ENCODE results near the gene SCN10A. TPM values are rescaled to one million over a fixed set of nuclear protein-coding genes. Genes with fewer than 3 reads are reported as not detected.

SCN10A gene
- total RNA-seq, 2 donors from 2014 or later = not detected

DNA sequence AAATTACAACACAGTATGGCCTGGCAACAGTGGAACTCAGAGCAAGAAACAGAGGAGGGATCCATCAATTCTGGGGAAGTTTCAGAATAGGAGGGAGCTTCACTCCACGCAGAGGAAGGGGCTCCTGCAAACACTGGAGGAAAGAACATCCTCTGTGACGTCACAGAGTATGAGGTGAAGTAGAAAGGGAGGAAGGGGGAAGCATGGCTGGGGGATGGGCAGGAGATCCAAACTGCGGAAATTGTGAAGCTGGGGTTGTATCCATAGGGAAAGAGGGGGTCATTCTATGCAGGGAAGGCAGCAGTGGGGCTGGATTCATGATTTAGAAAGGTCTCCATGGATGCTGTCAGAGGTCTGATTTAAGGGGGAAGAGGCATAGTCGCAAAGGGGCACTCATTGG, 8.3 kb upstream of the SCN10A start:
- Mint-ChIP-seq H3K27me3 (ENCODE audit: low read depth) (peaks cover 26% of the 10 kb centered on the region), H3K4me1 (ENCODE audit: low read depth) (no peaks in the 10 kb centered on the region), H3K4me3 (no peak overlapping the region), H3K27ac (no peak overlapping the region), H3K9me3 (no peaks in the 10 kb centered on the region), H3K36me3 (ENCODE audit: insufficient read depth in 2 of 2) (no peaks in the 10 kb centered on the region)
- no peak for DNase-seq
- no peak for ATAC-seq (replicated peaks in 1 of 2)

DNA sequence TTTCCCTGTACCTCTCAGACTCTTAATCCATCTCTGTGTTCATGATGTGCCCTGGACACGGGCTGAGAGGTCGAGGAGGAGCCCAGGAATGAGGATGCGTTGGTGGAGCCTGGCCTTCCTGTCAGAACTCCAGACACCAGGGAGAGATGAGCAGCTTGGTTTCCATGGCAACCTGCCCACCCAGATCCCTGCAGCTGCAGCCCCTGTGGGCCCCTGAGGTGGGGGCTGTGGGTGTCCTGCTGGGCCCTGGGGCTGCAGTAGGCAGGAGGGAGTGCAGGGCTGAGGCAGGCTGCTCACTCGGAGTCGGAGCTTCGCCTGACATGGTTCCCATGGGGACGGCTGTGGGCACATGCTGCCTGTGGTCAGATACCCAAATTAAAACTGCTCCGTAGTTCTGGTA, 7.7 kb upstream of the SCN10A start:
- no peak overlapping the region for H3K27ac Mint-ChIP-seq
- ATAC-seq (replicated peaks in 1 of 2) (no peak), DNase-seq (no peak)

DNA sequence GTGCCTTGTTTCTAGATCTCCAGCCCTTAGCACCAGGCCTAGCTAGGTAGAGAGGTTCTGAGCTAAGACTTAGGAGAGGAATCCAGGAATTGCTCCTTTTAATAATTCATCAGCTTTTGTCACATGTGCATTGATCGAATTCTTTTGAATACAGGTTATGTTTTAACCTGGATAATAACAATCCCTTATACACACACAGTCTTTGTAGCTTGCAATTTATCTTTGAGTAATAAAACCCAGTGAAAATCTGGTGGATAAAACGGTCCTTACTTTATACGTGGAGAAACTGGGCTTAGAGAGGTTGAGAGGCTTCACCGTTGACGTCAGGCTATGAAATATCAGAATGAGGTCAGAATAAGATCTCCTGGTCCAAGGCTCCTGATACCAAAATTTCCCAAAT, 7.2 kb upstream of the SCN10A start:
- H3K36me3 Mint-ChIP-seq (ENCODE audit: insufficient read depth in 2 of 2) = no peaks in the 10 kb centered on the region
- DNase-seq (no peak), ATAC-seq (replicated peaks in 1 of 2) (no peak)
- H3K27ac Mint-ChIP-seq = no peak overlapping the region
- peaks cover 26% of the 10 kb centered on the region for H3K27me3 Mint-ChIP-seq (ENCODE audit: low read depth)
- no peaks in the 10 kb centered on the region for H3K9me3 Mint-ChIP-seq
- no peak overlapping the region for H3K4me3 Mint-ChIP-seq
- no peaks in the 10 kb centered on the region for H3K4me1 Mint-ChIP-seq (ENCODE audit: low read depth)

More for the DNA sequence above, 7.7 kb upstream of the SCN10A start:
- Mint-ChIP-seq H3K9me3 (no peaks in the 10 kb centered on the region), H3K4me1 (ENCODE audit: low read depth) (no peaks in the 10 kb centered on the region), H3K4me3 (no peak overlapping the region), H3K27me3 (ENCODE audit: low read depth) (peaks cover 26% of the 10 kb centered on the region), H3K36me3 (ENCODE audit: insufficient read depth in 2 of 2) (no peaks in the 10 kb centered on the region)

DNA sequence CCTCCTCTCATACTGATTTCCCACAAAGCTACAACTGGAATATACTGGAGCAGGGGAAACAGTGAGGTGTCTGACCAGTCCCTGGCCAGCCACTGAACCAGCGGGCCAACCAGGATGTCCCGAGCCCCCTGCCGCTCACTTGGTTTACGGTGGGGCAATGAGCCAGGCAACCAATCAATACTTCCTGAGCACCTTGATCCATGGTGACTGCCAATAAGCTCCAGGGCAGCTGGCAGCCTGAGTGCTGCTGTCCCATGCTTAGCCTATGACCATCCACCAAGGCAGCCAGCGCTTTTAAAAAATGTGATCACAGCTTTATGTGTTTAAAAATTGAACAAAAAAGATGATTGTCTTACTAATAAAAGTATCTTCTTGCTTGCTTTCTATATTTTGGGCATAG, 4.2 kb downstream of the SCN10A start:
- no peak overlapping the region for H3K27ac Mint-ChIP-seq
- H3K36me3 Mint-ChIP-seq (ENCODE audit: insufficient read depth in 2 of 2) = no peaks in the 10 kb centered on the region
- DNase-seq (no peak), ATAC-seq (replicated peaks in 1 of 2) (no peak)
- H3K4me3 Mint-ChIP-seq = no peak overlapping the region
- H3K27me3 Mint-ChIP-seq (ENCODE audit: low read depth) = peaks cover 24% of the 10 kb centered on the region
- H3K9me3 Mint-ChIP-seq = no peaks in the 10 kb centered on the region
- H3K4me1 Mint-ChIP-seq (ENCODE audit: low read depth) = no peaks in the 10 kb centered on the region

DNA sequence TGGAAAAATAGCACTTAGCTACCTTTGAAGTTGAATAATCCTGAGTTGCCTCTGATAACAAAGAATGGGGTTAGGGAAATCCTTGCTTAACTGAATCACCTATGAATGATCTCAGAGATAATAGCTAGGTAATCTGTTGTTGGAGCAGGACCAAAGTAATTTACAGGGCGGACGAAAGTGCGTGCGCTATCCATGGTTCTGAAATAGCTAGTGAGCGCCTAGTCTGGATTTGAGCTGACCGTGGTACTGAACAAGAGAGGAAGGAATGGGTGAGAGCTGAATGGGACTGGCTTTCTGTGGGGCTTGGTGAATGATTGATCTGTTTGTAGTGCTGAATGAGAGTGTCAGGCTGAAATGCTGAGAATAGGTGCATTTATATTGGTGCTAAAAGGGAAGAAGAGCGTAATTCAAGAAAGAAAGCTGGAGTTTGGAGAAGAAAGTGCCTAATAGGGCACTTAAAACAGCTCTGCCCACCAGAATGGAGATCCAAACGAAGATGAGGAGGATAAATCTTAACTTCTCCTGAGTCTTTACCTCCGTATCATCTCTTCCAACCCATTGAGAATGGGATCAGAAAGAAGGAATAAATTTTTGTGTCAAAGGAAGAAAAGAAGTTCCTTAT, 10.1 kb downstream of the SCN10A start:
- H3K27ac Mint-ChIP-seq = no peak overlapping the region
- no peaks in the 10 kb centered on the region for H3K36me3 Mint-ChIP-seq (ENCODE audit: insufficient read depth in 2 of 2)
- H3K9me3 Mint-ChIP-seq = peaks cover 0 to 3% of the 10 kb centered on the region in 2 donors
- no peaks in the 10 kb centered on the region for H3K27me3 Mint-ChIP-seq (ENCODE audit: low read depth)
- ATAC-seq (replicated peaks in 1 of 2) = no peak
- DNase-seq = peak; percentile 49 to 57
- H3K4me1 Mint-ChIP-seq (ENCODE audit: low read depth) = no peaks in the 10 kb centered on the region
- H3K4me3 Mint-ChIP-seq = no peak overlapping the region

DNA sequence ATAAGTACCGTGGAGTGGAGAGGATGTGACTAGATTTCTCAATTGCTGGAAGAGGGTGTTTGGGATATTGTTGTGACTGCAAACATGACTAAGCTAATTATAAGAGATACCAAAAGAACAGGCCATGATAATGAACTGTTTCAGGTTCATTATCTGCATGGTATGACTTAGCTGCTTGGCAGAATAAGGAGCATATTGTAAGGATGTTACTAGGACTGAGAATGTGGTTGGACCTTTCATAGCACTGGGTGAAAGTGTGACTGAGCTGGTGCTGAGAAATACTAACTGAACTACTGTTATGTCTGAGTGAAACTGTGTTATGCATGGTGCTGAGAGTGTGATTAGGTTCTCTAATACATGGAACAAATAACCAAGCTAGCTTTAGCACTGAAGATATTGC, 11.0 kb downstream of the SCN10A start:
- no peak overlapping the region for H3K27ac Mint-ChIP-seq
- H3K27me3 Mint-ChIP-seq (ENCODE audit: low read depth) = no peaks in the 10 kb centered on the region
- ATAC-seq (replicated peaks in 1 of 2) (peak in 1 of 2 donors; percentile 77), DNase-seq (no peak)
- H3K4me1 Mint-ChIP-seq (ENCODE audit: low read depth) = no peaks in the 10 kb centered on the region
- H3K9me3 Mint-ChIP-seq = peaks cover 0 to 3% of the 10 kb centered on the region in 2 donors
- no peak overlapping the region for H3K4me3 Mint-ChIP-seq
- H3K36me3 Mint-ChIP-seq (ENCODE audit: insufficient read depth in 2 of 2) = no peaks in the 10 kb centered on the region

DNA sequence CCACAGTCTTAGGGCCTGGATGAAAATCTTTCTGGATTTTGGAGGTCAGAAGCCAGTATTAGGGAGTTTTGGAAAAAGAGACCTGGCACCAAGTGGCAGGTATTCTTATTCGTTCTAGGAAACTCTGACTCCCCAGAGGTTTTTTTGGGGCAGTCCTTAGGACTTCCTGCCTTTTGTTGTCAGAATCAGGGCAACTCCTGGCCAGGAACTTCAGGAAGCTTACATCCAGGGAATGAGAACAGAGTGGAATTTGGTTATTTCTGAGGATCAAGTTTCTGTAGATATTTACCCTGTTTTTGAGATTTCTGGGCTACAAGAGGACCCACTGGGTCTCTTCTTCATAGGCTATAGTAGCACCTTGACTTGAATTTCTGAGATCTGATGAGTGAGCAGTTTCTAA, 15.5 kb downstream of the SCN10A start:
- Mint-ChIP-seq H3K27me3 (ENCODE audit: low read depth) (no peaks in the 10 kb centered on the region), H3K27ac (no peak overlapping the region), H3K36me3 (ENCODE audit: insufficient read depth in 2 of 2) (no peaks in the 10 kb centered on the region), H3K4me3 (no peak overlapping the region), H3K4me1 (ENCODE audit: low read depth) (no peaks in the 10 kb centered on the region), H3K9me3 (no peaks in the 10 kb centered on the region)
- no peak for ATAC-seq (replicated peaks in 1 of 2)
- DNase-seq = no peak

DNA sequence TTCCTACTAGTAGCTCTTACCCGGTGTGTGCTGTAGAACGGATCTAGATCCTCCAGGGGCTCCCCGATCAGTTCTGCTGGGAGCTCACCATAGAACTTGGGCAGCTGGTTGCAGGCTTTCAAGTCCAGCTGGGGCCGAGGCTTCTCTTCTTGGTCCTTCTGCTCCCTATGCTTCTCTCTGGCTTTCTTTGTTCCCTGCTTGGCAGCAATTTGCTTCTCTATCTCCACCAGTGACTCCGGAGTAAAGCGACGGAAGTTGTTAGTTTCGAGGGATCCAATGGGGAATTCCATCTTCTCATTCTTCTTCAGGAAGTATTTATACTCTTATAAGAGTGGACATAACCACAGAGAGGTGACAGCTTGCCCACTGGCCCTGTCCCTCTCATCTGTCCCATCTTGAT, 22.3 kb downstream of the SCN10A start:
- Mint-ChIP-seq H3K4me1 (ENCODE audit: low read depth) (no peaks in the 10 kb centered on the region), H3K27ac (no peak overlapping the region), H3K4me3 (no peak overlapping the region), H3K9me3 (no peaks in the 10 kb centered on the region), H3K36me3 (ENCODE audit: insufficient read depth in 2 of 2) (no peaks in the 10 kb centered on the region), H3K27me3 (ENCODE audit: low read depth) (no peaks in the 10 kb centered on the region)
- ATAC-seq (replicated peaks in 1 of 2) (no peak), DNase-seq (no peak)

DNA sequence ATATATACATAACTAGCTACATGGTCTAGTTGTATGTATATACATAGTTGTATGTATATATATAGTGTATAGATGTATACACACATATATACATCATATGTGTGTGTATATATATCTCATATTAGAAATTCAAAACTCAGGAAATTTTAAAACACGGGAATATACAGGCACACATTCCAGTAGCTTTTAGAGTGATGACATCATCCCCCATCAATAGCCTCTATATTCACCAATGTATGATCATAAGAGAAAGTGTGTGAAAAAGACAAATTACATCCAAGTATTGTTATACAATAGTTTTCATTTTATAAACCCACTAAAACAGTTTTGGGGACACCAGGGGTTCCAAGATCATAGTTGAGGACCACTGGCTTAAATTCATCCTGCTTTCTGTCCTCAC, 23.0 kb downstream of the SCN10A start:
- Mint-ChIP-seq H3K36me3 (ENCODE audit: insufficient read depth in 2 of 2) (no peaks in the 10 kb centered on the region), H3K4me3 (no peak overlapping the region), H3K9me3 (no peaks in the 10 kb centered on the region), H3K4me1 (ENCODE audit: low read depth) (no peaks in the 10 kb centered on the region), H3K27ac (no peak overlapping the region), H3K27me3 (ENCODE audit: low read depth) (no peaks in the 10 kb centered on the region)
- DNase-seq (no peak), ATAC-seq (replicated peaks in 1 of 2) (no peak)

DNA sequence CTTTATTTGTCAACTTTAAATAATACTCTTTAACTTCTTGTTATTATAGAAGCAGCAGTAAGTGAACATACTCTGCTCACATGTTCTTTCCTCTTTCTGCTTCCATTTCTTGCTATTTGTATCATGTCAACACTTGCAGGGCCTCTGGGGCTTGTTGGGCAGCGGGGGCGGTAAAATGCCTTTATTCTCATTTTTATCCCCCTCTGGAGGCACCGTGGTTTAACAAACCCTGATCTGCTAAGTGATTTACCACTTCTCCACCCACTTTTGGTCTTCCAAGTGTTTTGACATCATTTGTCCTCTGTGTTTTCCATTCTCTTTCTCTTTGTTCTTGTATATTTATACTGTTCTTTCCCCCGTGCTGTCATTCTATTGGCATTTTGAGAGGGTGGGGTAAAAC, 33.9 kb downstream of the SCN10A start:
- Mint-ChIP-seq H3K36me3 (ENCODE audit: insufficient read depth in 2 of 2) (no peaks in the 10 kb centered on the region), H3K9me3 (peaks cover 0 to 2% of the 10 kb centered on the region in 2 donors), H3K4me3 (no peak overlapping the region), H3K4me1 (ENCODE audit: low read depth) (no peaks in the 10 kb centered on the region), H3K27me3 (ENCODE audit: low read depth) (no peaks in the 10 kb centered on the region), H3K27ac (no peak overlapping the region)
- no peak for DNase-seq
- ATAC-seq (replicated peaks in 1 of 2) = no peak

DNA sequence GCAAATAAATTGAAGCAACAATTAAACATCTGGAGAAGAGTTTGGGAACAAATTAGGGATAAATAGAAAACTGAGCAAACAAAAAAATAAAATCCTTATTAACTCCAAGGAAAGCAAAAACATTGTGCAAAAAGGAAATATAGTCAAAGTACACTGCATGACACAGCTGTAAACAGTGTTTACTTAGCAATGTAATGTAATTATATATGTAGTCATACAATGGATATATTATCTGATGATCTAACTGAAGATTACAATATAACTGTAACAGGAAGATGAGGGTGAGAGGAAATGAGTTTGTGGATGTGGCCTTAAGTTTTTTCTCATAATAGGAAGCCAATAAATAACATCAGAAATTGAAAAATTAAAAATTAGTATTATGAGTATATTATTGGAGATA, 42.5 kb downstream of the SCN10A start:
- DNase-seq = no peak
- peaks cover 4 to 7% of the 10 kb centered on the region in 2 donors for H3K9me3 Mint-ChIP-seq
- no peaks in the 10 kb centered on the region for H3K36me3 Mint-ChIP-seq (ENCODE audit: insufficient read depth in 2 of 2)
- H3K27me3 Mint-ChIP-seq (ENCODE audit: low read depth) = peaks cover 8% of the 10 kb centered on the region
- H3K4me1 Mint-ChIP-seq (ENCODE audit: low read depth) = no peaks in the 10 kb centered on the region
- H3K4me3 Mint-ChIP-seq = no peak overlapping the region
- no peak overlapping the region for H3K27ac Mint-ChIP-seq
- ATAC-seq (replicated peaks in 1 of 2) = no peak

DNA sequence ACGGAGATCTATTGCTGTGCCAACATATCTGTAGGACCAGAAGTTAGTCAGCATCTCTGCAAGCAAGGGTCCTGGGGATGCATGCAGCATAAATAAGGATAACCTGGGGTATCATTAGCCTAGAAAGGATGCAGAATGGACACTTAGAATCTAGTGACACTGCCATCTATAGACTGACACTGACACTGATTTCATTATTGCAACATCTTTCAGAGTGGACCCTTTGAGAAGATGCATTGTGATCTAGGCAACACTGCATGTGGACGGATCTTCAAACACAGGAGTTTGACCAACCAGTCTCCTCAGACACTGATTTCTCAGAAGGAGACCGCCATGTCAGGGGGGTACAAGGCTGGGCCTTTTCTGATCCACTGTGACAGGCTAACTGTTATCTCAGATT, 52.4 kb downstream of the SCN10A start:
- ATAC-seq (replicated peaks in 1 of 2) (no peak), DNase-seq (no peak)
- no peaks in the 10 kb centered on the region for H3K27me3 Mint-ChIP-seq (ENCODE audit: low read depth)
- no peak overlapping the region for H3K27ac Mint-ChIP-seq
- H3K36me3 Mint-ChIP-seq (ENCODE audit: insufficient read depth in 2 of 2) = no peaks in the 10 kb centered on the region
- no peaks in the 10 kb centered on the region for H3K4me1 Mint-ChIP-seq (ENCODE audit: low read depth)
- no peak overlapping the region for H3K4me3 Mint-ChIP-seq
- H3K9me3 Mint-ChIP-seq = peaks cover 1 to 2% of the 10 kb centered on the region in 2 donors

DNA sequence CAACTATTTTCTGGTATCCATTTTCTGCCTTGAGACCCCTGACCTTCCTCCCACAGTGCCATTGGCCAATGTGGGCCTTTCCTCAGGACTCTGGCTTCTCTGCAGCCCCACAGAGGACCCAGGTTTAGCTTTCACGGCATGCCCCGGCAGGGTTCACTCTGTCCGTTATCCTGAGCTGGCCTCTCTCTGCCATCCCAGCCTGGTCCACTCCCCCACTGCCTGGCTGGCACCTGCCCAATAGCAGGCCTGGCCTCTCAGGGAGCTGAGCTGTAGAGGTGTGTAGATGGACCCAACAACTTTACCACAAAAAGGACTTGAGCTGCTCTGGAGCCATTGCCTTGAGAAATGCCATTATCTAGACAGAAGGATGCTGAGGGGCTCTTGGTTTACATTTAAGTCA, 57.5 kb downstream of the SCN10A start:
- no peaks in the 10 kb centered on the region for H3K4me1 Mint-ChIP-seq (ENCODE audit: low read depth)
- DNase-seq (no peak), ATAC-seq (replicated peaks in 1 of 2) (no peak)
- H3K36me3 Mint-ChIP-seq (ENCODE audit: insufficient read depth in 2 of 2) = no peaks in the 10 kb centered on the region
- H3K27me3 Mint-ChIP-seq (ENCODE audit: low read depth) = peaks cover 9% of the 10 kb centered on the region
- H3K9me3 Mint-ChIP-seq = no peaks in the 10 kb centered on the region
- no peak overlapping the region for H3K27ac Mint-ChIP-seq
- no peak overlapping the region for H3K4me3 Mint-ChIP-seq

DNA sequence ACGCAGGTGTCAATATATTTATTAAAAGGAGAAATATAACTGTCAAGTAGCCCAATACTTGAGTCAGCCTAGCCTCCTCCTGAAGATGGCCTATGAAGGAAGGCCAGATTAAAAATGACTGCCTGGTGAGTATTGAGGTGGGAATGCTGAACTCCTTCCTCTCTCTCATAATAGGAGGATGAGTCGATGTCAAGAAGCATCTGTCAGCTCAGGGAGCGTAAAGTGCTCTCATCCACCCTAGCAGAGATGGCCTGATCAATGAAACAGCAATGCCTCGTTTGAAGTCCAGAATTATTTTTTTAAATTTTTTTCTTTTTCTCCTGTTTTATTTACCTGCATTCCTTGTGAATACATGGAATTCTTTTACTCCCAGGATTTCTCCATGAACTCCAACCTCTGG, 58.3 kb downstream of the SCN10A start:
- Mint-ChIP-seq H3K27me3 (ENCODE audit: low read depth) (peaks cover 9% of the 10 kb centered on the region), H3K27ac (no peak overlapping the region), H3K9me3 (no peaks in the 10 kb centered on the region), H3K36me3 (ENCODE audit: insufficient read depth in 2 of 2) (no peaks in the 10 kb centered on the region), H3K4me1 (ENCODE audit: low read depth) (no peaks in the 10 kb centered on the region), H3K4me3 (no peak overlapping the region)
- DNase-seq (no peak), ATAC-seq (replicated peaks in 1 of 2) (no peak)

Data from activated T-cell treated with anti-CD3 and anti-CD28 coated beads, Interleukin-2, amount 50 U/mL, for 72 hours (primary cell).